Breast epithelium (tissue), 4 donors: ENCODE results near the gene PDK4. TPM values are rescaled to one million over a fixed set of nuclear protein-coding genes. Genes with fewer than 3 reads are reported as not detected.

ENCODE experiments used
- DNase-seq, 2 donors: peaks; one replicate each; pipeline ENCODE4 v3.0.0-alpha.2; 2019; ENCODE audit warnings: low spot score in 2 of 2
- H3K27ac ChIP-seq, 2 donors: fragments of 200-600 bp; sonication (generic) in 1 of 2; one replicate each; pipeline ENCODE4 v1.5.1; 2016 to 2019; ENCODE audit warnings: mild to moderate bottlenecking in 1 of 2
- H3K27me3 ChIP-seq, 2 donors: fragments of 200-600 bp; sonication (generic) in 1 of 2; one replicate each; pipeline versions ENCODE4 v1.5.1 to v1.6.0; 2017 to 2019; ENCODE audit warnings: control low read depth in 1 of 2, mild to moderate bottlenecking in 1 of 2
- H3K36me3 ChIP-seq: fragments of 200-600 bp; one replicate; pipeline ENCODE4 v1.5.1; 2019
- H3K4me1 ChIP-seq, 2 donors: fragments of 200-600 bp; sonication (generic); one replicate each; pipeline ENCODE4 v1.5.1; 2016 to 2019; ENCODE audit warnings: control low read depth in 1 of 2
- H3K4me3 ChIP-seq, 3 donors: fragments of 200-600 bp; sonication (generic); 1 replicate in 2 of 3; 2 replicates in 1 of 3; pipeline ENCODE4 v1.5.1; 2016 to 2019; ENCODE audit warnings: mild to moderate bottlenecking in 3 of 3, moderate library complexity in 2 of 3
- H3K9me3 ChIP-seq, 2 donors: fragments of 200-600 bp; sonication (generic) in 1 of 2; one replicate each; pipeline ENCODE4 v1.5.1; 2016 to 2019; ENCODE audit warnings: control low read depth in 1 of 2
- POLR2A ChIP-seq: fragments of 450-650 bp; IDR thresholded peaks from one replicate; pipeline ENCODE4 v1.6.1; 2016; ENCODE audit warnings: antibody characterized with exemption, mild to moderate bottlenecking, moderate library complexity
- POLR2AphosphoS5 ChIP-seq, 3 donors: sonication (generic); formaldehyde crosslinking; IDR thresholded peaks; one replicate each; pipeline ENCODE4 v1.6.1; 2017; ENCODE audit warnings: antibody characterized with exemption in 3 of 3
- intact Hi-C: fragments of 100-400 bp; cut with DNase I; formaldehyde crosslinking; loops from one replicate; pipeline ENCODE4 v1.15.1; 2023; ENCODE audit warnings: low total_unique reads
- total RNA-seq, 3 donors: library from RNA; depleted of rRNA; stranded (reverse); fragments of >200 nt; gene quantifications; one replicate each; pipeline ENCODE4 v1.1.0, GENCODE V29; 2016
- TF ChIP-seq, protein P1 (sequence below), 3 donors: fragments of 450-650 bp; IDR thresholded peaks; one replicate each; pipeline ENCODE4 v1.5.1; 2016 to 2017; ENCODE audit warnings: antibody characterized with exemption in 3 of 3, mild to moderate bottlenecking in 3 of 3, moderate library complexity in 3 of 3

PDK4 gene
- total RNA-seq, 3 donors from 2014 or later = 507 to 797 (median 729) TPM

DNA sequence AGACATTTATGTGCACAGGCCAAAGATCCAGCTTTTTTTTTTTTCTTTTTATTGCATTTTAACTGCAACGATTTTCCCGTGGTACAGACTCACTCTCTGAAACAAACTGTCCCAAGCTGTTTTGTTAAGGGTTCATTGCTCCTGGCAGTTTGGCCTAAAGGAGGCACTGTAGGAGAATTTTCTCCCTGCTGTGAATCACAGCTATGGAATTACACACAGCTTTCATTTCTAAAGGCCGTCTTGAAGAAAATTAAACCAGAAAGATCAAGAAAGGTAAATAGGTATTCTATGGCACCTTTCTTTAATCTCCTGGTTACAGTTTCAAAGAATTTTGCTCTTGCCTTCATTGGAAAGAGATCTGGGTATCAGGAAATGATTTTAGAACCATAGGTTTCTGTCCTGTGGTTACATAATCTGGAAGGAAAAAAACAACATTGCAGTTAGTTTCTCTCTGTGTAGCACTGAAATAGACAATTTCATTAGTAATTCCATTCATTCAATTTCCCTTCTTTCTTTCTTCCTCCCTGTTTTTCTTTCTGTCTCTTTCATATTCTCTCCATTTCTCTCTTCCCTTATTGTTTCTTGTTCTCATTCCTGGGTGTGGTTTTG lies 51.2 kb downstream of the PDK4 start:
- H3K4me1 ChIP-seq = peaks cover 2 to 12% of the 10 kb centered on the region in 2 donors
- H3K9me3 ChIP-seq = no peaks in the 10 kb centered on the region
- peak in 1 of 2 donors; percentile 63 for DNase-seq
- no peaks in the 10 kb centered on the region for H3K36me3 ChIP-seq
- peak in 1 of 3 donors; percentile 54 for TF ChIP-seq POLR2AphosphoS5 (IDR thresholded peaks at IDR 0.05)
- TF ChIP-seq, protein P1, sequence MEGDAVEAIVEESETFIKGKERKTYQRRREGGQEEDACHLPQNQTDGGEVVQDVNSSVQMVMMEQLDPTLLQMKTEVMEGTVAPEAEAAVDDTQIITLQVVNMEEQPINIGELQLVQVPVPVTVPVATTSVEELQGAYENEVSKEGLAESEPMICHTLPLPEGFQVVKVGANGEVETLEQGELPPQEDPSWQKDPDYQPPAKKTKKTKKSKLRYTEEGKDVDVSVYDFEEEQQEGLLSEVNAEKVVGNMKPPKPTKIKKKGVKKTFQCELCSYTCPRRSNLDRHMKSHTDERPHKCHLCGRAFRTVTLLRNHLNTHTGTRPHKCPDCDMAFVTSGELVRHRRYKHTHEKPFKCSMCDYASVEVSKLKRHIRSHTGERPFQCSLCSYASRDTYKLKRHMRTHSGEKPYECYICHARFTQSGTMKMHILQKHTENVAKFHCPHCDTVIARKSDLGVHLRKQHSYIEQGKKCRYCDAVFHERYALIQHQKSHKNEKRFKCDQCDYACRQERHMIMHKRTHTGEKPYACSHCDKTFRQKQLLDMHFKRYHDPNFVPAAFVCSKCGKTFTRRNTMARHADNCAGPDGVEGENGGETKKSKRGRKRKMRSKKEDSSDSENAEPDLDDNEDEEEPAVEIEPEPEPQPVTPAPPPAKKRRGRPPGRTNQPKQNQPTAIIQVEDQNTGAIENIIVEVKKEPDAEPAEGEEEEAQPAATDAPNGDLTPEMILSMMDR (IDR thresholded peaks at IDR 0.05) = peak; percentile 36 to 78 (median 68)
- no peak for TF ChIP-seq POLR2A
- intact Hi-C loops = no loop called here
- H3K27me3 ChIP-seq = no peaks in the 10 kb centered on the region
- peak overlapping the region; percentile 77 to 84 for H3K27ac ChIP-seq
- peak overlapping the region; percentile 31 to 58 (median 38) for H3K4me3 ChIP-seq

DNA sequence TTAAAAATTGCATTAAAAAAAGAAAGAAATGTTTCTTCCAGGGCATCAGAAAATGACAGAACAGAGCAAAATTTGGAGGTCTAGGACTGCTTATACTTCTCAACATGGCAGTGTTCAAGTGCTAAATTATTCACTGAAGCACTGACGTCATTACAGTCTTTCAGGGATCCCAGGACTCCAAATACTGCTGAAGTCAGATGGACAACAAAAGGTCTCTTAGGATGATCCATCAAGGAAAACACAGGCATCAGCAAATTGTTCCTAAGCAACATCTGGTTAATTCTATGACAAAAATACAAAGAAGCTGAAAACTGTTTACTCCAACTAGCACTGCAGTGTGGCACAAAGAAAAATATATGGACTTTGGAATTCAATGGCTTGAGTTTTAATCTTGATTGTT lies 52.1 kb downstream of the PDK4 start:
- no peaks in the 10 kb centered on the region for H3K27me3 ChIP-seq
- DNase-seq = no peak
- H3K27ac ChIP-seq = no peak overlapping the region
- no peak for TF ChIP-seq POLR2AphosphoS5 (IDR thresholded peaks at IDR 0.05)
- TF ChIP-seq, protein P1 (IDR thresholded peaks at IDR 0.05) = no peak
- TF ChIP-seq POLR2A = no peak
- H3K4me3 ChIP-seq = no peak overlapping the region
- no peaks in the 10 kb centered on the region for H3K9me3 ChIP-seq
- intact Hi-C loops = no loop called here
- H3K36me3 ChIP-seq = no peaks in the 10 kb centered on the region
- H3K4me1 ChIP-seq = peaks cover 2 to 7% of the 10 kb centered on the region in 2 donors

DNA sequence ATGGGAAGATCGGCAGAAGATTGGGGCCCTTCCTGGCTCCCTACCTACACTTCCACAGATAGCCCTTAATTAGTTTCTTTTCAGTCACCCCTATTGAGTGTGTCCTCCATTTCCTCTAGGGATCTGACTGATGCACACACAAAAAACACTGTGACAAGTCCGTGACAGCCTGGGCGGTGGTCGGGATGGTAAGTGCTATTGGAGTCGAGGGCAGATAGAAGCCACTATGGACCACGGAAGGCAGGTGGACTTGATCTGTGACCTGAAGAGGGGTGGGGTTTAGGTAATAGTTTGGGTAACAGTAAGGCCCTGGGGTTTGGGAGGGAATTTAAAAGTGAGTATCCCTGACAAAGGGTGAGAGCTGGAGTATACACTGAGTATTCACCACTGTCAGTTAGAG lies 53.0 kb downstream of the PDK4 start:
- Histone ChIP-seq H3K27me3 (no peaks in the 10 kb centered on the region), H3K9me3 (no peaks in the 10 kb centered on the region), H3K4me1 (peaks cover 2 to 4% of the 10 kb centered on the region in 2 donors), H3K4me3 (no peak overlapping the region), H3K27ac (no peak overlapping the region), H3K36me3 (no peaks in the 10 kb centered on the region)
- DNase-seq = no peak
- intact Hi-C loops = no loop called here
- TF ChIP-seq POLR2A = no peak
- TF ChIP-seq, protein P1 (IDR thresholded peaks at IDR 0.05) = no peak
- TF ChIP-seq POLR2AphosphoS5 (IDR thresholded peaks at IDR 0.05) = no peak

DNA sequence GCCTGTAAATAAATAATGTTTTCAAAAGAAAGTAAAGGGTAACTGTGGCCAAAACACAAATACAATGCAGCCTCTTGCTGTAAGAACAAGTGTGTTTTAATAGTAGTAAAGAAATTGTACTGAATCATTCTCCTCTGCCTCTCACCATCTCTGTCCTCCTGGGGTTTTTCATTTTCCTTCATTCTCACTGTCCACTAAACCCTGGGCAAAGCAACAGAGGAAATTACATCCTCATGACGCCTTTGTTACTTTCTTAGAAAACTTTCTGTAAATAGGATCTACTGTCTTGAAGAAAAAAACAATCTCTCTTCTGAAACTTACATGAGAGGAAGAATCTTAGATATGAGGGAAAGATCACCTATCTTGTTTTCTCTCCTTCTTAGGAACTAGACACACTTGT lies 56.0 kb downstream of the PDK4 start:
- DNase-seq = no peak
- H3K4me3 ChIP-seq = no peak overlapping the region
- no peak overlapping the region for H3K27ac ChIP-seq
- intact Hi-C loops = no loop called here
- H3K4me1 ChIP-seq = no peaks in the 10 kb centered on the region
- no peaks in the 10 kb centered on the region for H3K27me3 ChIP-seq
- no peaks in the 10 kb centered on the region for H3K36me3 ChIP-seq
- no peaks in the 10 kb centered on the region for H3K9me3 ChIP-seq
- TF ChIP-seq POLR2A = no peak
- TF ChIP-seq POLR2AphosphoS5 (IDR thresholded peaks at IDR 0.05) = no peak
- TF ChIP-seq, protein P1 (IDR thresholded peaks at IDR 0.05) = no peak

GRCh38 chr7:95539426-95539825 lies 56.9 kb downstream of the PDK4 start:
- no peaks in the 10 kb centered on the region for H3K9me3 ChIP-seq
- no peak for DNase-seq
- no peak overlapping the region for H3K27ac ChIP-seq
- H3K4me1 ChIP-seq = no peaks in the 10 kb centered on the region
- H3K36me3 ChIP-seq = no peaks in the 10 kb centered on the region
- intact Hi-C loops = loop anchor here (5.0 kb wide), 1 partner anchor 138 kb away; no protein-coding TSS in a partner anchor
- TF ChIP-seq POLR2AphosphoS5 (IDR thresholded peaks at IDR 0.05) (no peak), POLR2A (no peak)
- TF ChIP-seq, protein P1 (IDR thresholded peaks at IDR 0.05) = no peak
- H3K27me3 ChIP-seq = no peaks in the 10 kb centered on the region
- H3K4me3 ChIP-seq = no peak overlapping the region
